ENCODE results near the gene SLC35E4. TPM values are rescaled to one million over a fixed set of nuclear protein-coding genes. Genes with fewer than 3 reads are reported as not detected.
"Not testable (repeated sequence)": the region's sequence is repeated elsewhere in the genome, so short reads cannot be mapped to it uniquely, and the experiment has no call there.

Gene SLC35E4
- 1 to 10 TPM; 1.7 to 9.9 (median 7.3) TPM for total RNA-seq

- no peaks in the 10 kb centered on the region for H3K36me3 ChIP-seq
- peak within 1 kb of the TSS; percentile 89 to 95 (median 90) for H3K27ac ChIP-seq
- peak; percentile 96 to 98 (median 98) for DNase-seq
- H3K4me1 ChIP-seq = peaks cover 3 to 28% (median 16%) of the 10 kb centered on the region in 4 donors
- no peaks in the 10 kb centered on the region for H3K9me3 ChIP-seq
- H3K27me3 ChIP-seq = no peaks in the 10 kb centered on the region
- peak in 5 of 6 experiments; percentile 11 to 32 (median 17) for TF ChIP-seq CTCF (IDR thresholded peaks at IDR 0.05)
- peak; percentile 56 to 74 for TF ChIP-seq POLR2A (IDR thresholded peaks at IDR 0.05)
- H3K4me3 ChIP-seq = peak within 1 kb of the TSS; percentile 49 to 78 (median 64)
These were observed at the start of gene SLC35E4 for GRCh38 chr22:30635273-30636225. TSS of gene SLC35E4 (plus strand) at chr22:30635781. CDS start at chr22:30636451, 670 bp downstream.

- no peak for TF ChIP-seq CTCF (IDR thresholded peaks at IDR 0.05)
- TF ChIP-seq POLR2A (IDR thresholded peaks at IDR 0.05) = no peak
- no peak for DNase-seq
- Histone ChIP-seq H3K9me3 (no peaks in the 10 kb centered on the region), H3K4me1 (peaks cover 0 to 17% (median 0%) of the 10 kb centered on the region in 4 donors), H3K4me3 (no peak overlapping the region), H3K36me3 (peaks cover 0 to 80% (median 0%) of the 10 kb centered on the region in 3 donors), H3K27ac (no peak overlapping the region), H3K27me3 (no peaks in the 10 kb centered on the region)
These were observed 49.2 kb upstream of the SLC35E4 start for GRCh38 chr22:30586414-30586813.

- Histone ChIP-seq H3K27me3 (no peaks in the 10 kb centered on the region), H3K4me3 (peak overlapping the region; percentile 61 to 96 (median 79)), H3K9me3 (no peaks in the 10 kb centered on the region), H3K4me1 (peaks cover 0 to 21% (median 3%) of the 10 kb centered on the region in 4 donors), H3K36me3 (peaks cover 0 to 32% (median 0%) of the 10 kb centered on the region in 3 donors), H3K27ac (peak overlapping the region; percentile 69 to 89 (median 80))
- DNase-seq = no peak
- TF ChIP-seq CTCF (IDR thresholded peaks at IDR 0.05) (no peak), POLR2A (IDR thresholded peaks at IDR 0.05) (no peak)
These were observed 44.4 kb upstream of the SLC35E4 start for GRCh38 chr22:30591191-30591587.

- DNase-seq = peak; percentile 91 to 98 (median 95)
- Histone ChIP-seq H3K27me3 (no peaks in the 10 kb centered on the region), H3K4me1 (peaks cover 0 to 21% (median 3%) of the 10 kb centered on the region in 4 donors), H3K27ac (peak within 1 kb of the TSS; percentile 69 to 89 (median 80)), H3K9me3 (no peaks in the 10 kb centered on the region), H3K36me3 (peaks cover 0 to 27% (median 0%) of the 10 kb centered on the region in 3 donors), H3K4me3 (peak within 1 kb of the TSS; percentile 61 to 96 (median 79))
- peak in 1 of 6 experiments; percentile 8 for TF ChIP-seq CTCF (IDR thresholded peaks at IDR 0.05)
- TF ChIP-seq POLR2A (IDR thresholded peaks at IDR 0.05) = peak in 1 of 2 donors; percentile 42
These were observed 43.8 kb upstream of the SLC35E4 start, which contains the start of gene PES1 for GRCh38 chr22:30591588-30592359. TSS of gene PES1 (minus strand) at chr22:30591910. CDS start at chr22:30591833, 77 bp downstream.

- peak in 1 of 6 experiments; percentile 2 for TF ChIP-seq CTCF (IDR thresholded peaks at IDR 0.05)
- not testable (repeated sequence) for H3K27me3 ChIP-seq, DNase-seq, H3K9me3 ChIP-seq
- Histone ChIP-seq H3K27ac (peak overlapping the region in 2 of 4 donors; percentile 69 to 80), H3K4me3 (peak overlapping the region in 3 of 4 donors; percentile 76 to 96 (median 82)), H3K4me1 (peaks cover 0 to 21% (median 3%) of the 10 kb centered on the region in 4 donors), H3K36me3 (peaks cover 0 to 21% (median 0%) of the 10 kb centered on the region in 3 donors)
These were observed 43.2 kb upstream of the SLC35E4 start for GRCh38 chr22:30592360-30592713.
